Activated CD8-positive, alpha-beta memory T cell treated with anti-CD3 and anti-CD28 coated beads for 36 hours (primary cell): Measurements from ENCODE around the gene RGS4. TPM values are rescaled to one million over a fixed set of nuclear protein-coding genes. Genes with fewer than 3 reads are reported as not detected.
"Not testable (repeated sequence)": the region's sequence is repeated elsewhere in the genome, so short reads cannot be mapped to it uniquely, and the experiment has no call there.

Experiments used
- CTCF ChIA-PET: fragments of 350-600 bp; sonication (Branson Sonifier 250); formaldehyde crosslinking; loops from one replicate; lab custom pipeline; 2021; ENCODE audit warnings: antibody characterized with exemption; lab: Charles Lee
- POLR2A ChIA-PET: fragments of 350-600 bp; sonication (Branson Sonifier 250); formaldehyde crosslinking; loops from one replicate; lab custom pipeline; 2021; ENCODE audit warnings: antibody characterized with exemption; lab: Charles Lee
- total RNA-seq, 2 experiments: library from RNA; stranded (reverse); gene quantifications; one replicate each; pipeline ENCODE4 v1.2.3, GENCODE V29; 2021

Gene RGS4
- total RNA-seq, 2 experiments from 2014 or later, result not detected

- CTCF ChIA-PET, result no interaction called here
- POLR2A ChIA-PET, result no interaction called here
Observed at GRCh38 chr1:163066168-163066567, 3.0 kb upstream of the RGS4 start.

GRCh38 chr1:163066686-163067085, 2.5 kb upstream of the RGS4 start:
- POLR2A ChIA-PET, result no interaction called here
- CTCF ChIA-PET, result no interaction called here

GRCh38 chr1:163068716-163069115, 445 bp upstream of the RGS4 start:
- POLR2A ChIA-PET, result no interaction called here

GRCh38 chr1:163069655-163070277, 605 bp downstream of the RGS4 start:
- POLR2A ChIA-PET, result no interaction called here
- CTCF ChIA-PET, result no interaction called here

More at GRCh38 chr1:163068716-163069115, 445 bp upstream of the RGS4 start:
- CTCF ChIA-PET, result no interaction called here

GRCh38 chr1:163071405-163072255, 2.5 kb downstream of the RGS4 start:
- CTCF ChIA-PET, result no interaction called here

GRCh38 chr1:163072658-163073057, 3.5 kb downstream of the RGS4 start:
- POLR2A ChIA-PET, result no interaction called here
- CTCF ChIA-PET, result no interaction called here

More at GRCh38 chr1:163071405-163072255, 2.5 kb downstream of the RGS4 start:
- POLR2A ChIA-PET, result no interaction called here

GRCh38 chr1:163074004-163074403, 4.8 kb downstream of the RGS4 start:
- CTCF ChIA-PET, result no interaction called here

GRCh38 chr1:163074716-163075284, 5.6 kb downstream of the RGS4 start:
- CTCF ChIA-PET, result no interaction called here

More at GRCh38 chr1:163074004-163074403, 4.8 kb downstream of the RGS4 start:
- POLR2A ChIA-PET, result no interaction called here

GRCh38 chr1:163076044-163076443, 6.9 kb downstream of the RGS4 start:
- POLR2A ChIA-PET, result no interaction called here
- CTCF ChIA-PET, result no interaction called here

More at GRCh38 chr1:163074716-163075284, 5.6 kb downstream of the RGS4 start:
- POLR2A ChIA-PET, result no interaction called here

GRCh38 chr1:163076446-163076845, 7.3 kb downstream of the RGS4 start:
- ChIA-PET CTCF (no interaction called here), POLR2A (no interaction called here)

GRCh38 chr1:163076981-163077761, 8.0 kb downstream of the RGS4 start:
- ChIA-PET POLR2A (no interaction called here), CTCF (no interaction called here)

GRCh38 chr1:163082971-163083370, 13.8 kb downstream of the RGS4 start:
- CTCF ChIA-PET, result no interaction called here
- POLR2A ChIA-PET, result no interaction called here

- CTCF ChIA-PET, result no interaction called here
- POLR2A ChIA-PET, result no interaction called here
Observed at GRCh38 chr1:163083690-163084089, 14.5 kb downstream of the RGS4 start.

- ChIA-PET POLR2A (no interaction called here), CTCF (no interaction called here)
Observed at GRCh38 chr1:163084330-163084729, 15.2 kb downstream of the RGS4 start.

- ChIA-PET CTCF (no interaction called here), POLR2A (no interaction called here)
Observed at GRCh38 chr1:163085041-163085903, 16.1 kb downstream of the RGS4 start.

- ChIA-PET POLR2A (no interaction called here), CTCF (no interaction called here)
Observed at GRCh38 chr1:163085904-163086268, 16.7 kb downstream of the RGS4 start.

GRCh38 chr1:163089117-163089516, 20.0 kb downstream of the RGS4 start:
- CTCF ChIA-PET, POLR2A ChIA-PET: not testable (repeated sequence)

GRCh38 chr1:163090321-163090945, 21.3 kb downstream of the RGS4 start:
- POLR2A ChIA-PET, result no interaction called here
- CTCF ChIA-PET, result no interaction called here

GRCh38 chr1:163093169-163093568, 24.0 kb downstream of the RGS4 start:
- CTCF ChIA-PET, result no interaction called here

More at GRCh38 chr1:163093169-163093568, 24.0 kb downstream of the RGS4 start:
- POLR2A ChIA-PET, result no interaction called here
